KOPT-K1 (cell line): ENCODE data around the gene DCLK1.

Source experiments
- H3K27ac ChIP-seq: fragments of 200-600 bp; sonication (generic); 2 replicates; pipeline ENCODE4 v1.5.1; 2016; ENCODE audit warnings: antibody characterized with exemption, mild to moderate bottlenecking, low read depth, low read length; ENCODE audit not compliant: poor library complexity, severe bottlenecking
- H3K36me3 ChIP-seq: fragments of 200-600 bp; sonication (generic); 2 replicates; pipeline ENCODE4 v1.5.1; 2017; ENCODE audit warnings: antibody characterized with exemption, mild to moderate bottlenecking, low read length, moderate library complexity; ENCODE audit not compliant: insufficient read depth
- H3K9me3 ChIP-seq: fragments of 200-600 bp; sonication (generic); 2 replicates; pipeline ENCODE4 v1.5.1; 2017; ENCODE audit warnings: antibody characterized with exemption, low read length, mild to moderate bottlenecking; ENCODE audit not compliant: insufficient read depth, poor library complexity, severe bottlenecking

The DCLK1 gene

GRCh38 chr13:35835989-35836388, 295.2 kb downstream of the DCLK1 start:
- no peaks in the 10 kb centered on the region for H3K9me3 ChIP-seq
- H3K27ac ChIP-seq: no peak overlapping the region
- no peaks in the 10 kb centered on the region for H3K36me3 ChIP-seq

GRCh38 chr13:35833608-35834275, 297.4 kb downstream of the DCLK1 start:
- Histone ChIP-seq H3K36me3 (no peaks in the 10 kb centered on the region), H3K27ac (no peak overlapping the region), H3K9me3 (no peaks in the 10 kb centered on the region)

GRCh38 chr13:35833031-35833430, 298.2 kb downstream of the DCLK1 start:
- Histone ChIP-seq H3K36me3 (no peaks in the 10 kb centered on the region), H3K27ac (no peak overlapping the region), H3K9me3 (no peaks in the 10 kb centered on the region)

- H3K27ac ChIP-seq: no peak overlapping the region
- H3K9me3 ChIP-seq: no peaks in the 10 kb centered on the region
- no peaks in the 10 kb centered on the region for H3K36me3 ChIP-seq
Observed at GRCh38 chr13:35832551-35832950, 298.6 kb downstream of the DCLK1 start.

- H3K9me3 ChIP-seq: no peaks in the 10 kb centered on the region
- no peak overlapping the region for H3K27ac ChIP-seq
- H3K36me3 ChIP-seq: no peaks in the 10 kb centered on the region
Observed at GRCh38 chr13:35830850-35831450, 300.2 kb downstream of the DCLK1 start.

- no peaks in the 10 kb centered on the region for H3K9me3 ChIP-seq
- no peaks in the 10 kb centered on the region for H3K36me3 ChIP-seq
- no peak overlapping the region for H3K27ac ChIP-seq
Observed at GRCh38 chr13:35826626-35827254, 304.4 kb downstream of the DCLK1 start.

GRCh38 chr13:35824825-35825224, 306.4 kb downstream of the DCLK1 start:
- Histone ChIP-seq H3K36me3 (no peaks in the 10 kb centered on the region), H3K27ac (no peak overlapping the region), H3K9me3 (no peaks in the 10 kb centered on the region)

GRCh38 chr13:35824395-35824794, 306.8 kb downstream of the DCLK1 start:
- Histone ChIP-seq H3K9me3 (no peaks in the 10 kb centered on the region), H3K36me3 (no peaks in the 10 kb centered on the region), H3K27ac (no peak overlapping the region)

- no peaks in the 10 kb centered on the region for H3K36me3 ChIP-seq
- H3K9me3 ChIP-seq: no peaks in the 10 kb centered on the region
- no peak overlapping the region for H3K27ac ChIP-seq
Observed at GRCh38 chr13:35822666-35823065, 308.5 kb downstream of the DCLK1 start.

- H3K9me3 ChIP-seq: no peaks in the 10 kb centered on the region
- no peak overlapping the region for H3K27ac ChIP-seq
- no peaks in the 10 kb centered on the region for H3K36me3 ChIP-seq
Observed at GRCh38 chr13:35818633-35819067, 312.5 kb downstream of the DCLK1 start.

GRCh38 chr13:35817642-35818607, 313.3 kb downstream of the DCLK1 start:
- no peaks in the 10 kb centered on the region for H3K9me3 ChIP-seq
- no peaks in the 10 kb centered on the region for H3K36me3 ChIP-seq
- H3K27ac ChIP-seq: no peak overlapping the region

- no peaks in the 10 kb centered on the region for H3K9me3 ChIP-seq
- H3K36me3 ChIP-seq: no peaks in the 10 kb centered on the region
- H3K27ac ChIP-seq: no peak overlapping the region
Observed at GRCh38 chr13:35814605-35815011, 316.6 kb downstream of the DCLK1 start.

GRCh38 chr13:35812736-35813135, 318.4 kb downstream of the DCLK1 start:
- Histone ChIP-seq H3K36me3 (no peaks in the 10 kb centered on the region), H3K9me3 (no peaks in the 10 kb centered on the region), H3K27ac (no peak overlapping the region)

GRCh38 chr13:35810321-35810720, 320.9 kb downstream of the DCLK1 start:
- no peak overlapping the region for H3K27ac ChIP-seq
- no peaks in the 10 kb centered on the region for H3K9me3 ChIP-seq
- H3K36me3 ChIP-seq: no peaks in the 10 kb centered on the region

GRCh38 chr13:35808846-35809245, 322.3 kb downstream of the DCLK1 start:
- no peaks in the 10 kb centered on the region for H3K9me3 ChIP-seq
- H3K27ac ChIP-seq: no peak overlapping the region
- no peaks in the 10 kb centered on the region for H3K36me3 ChIP-seq
